Measurements from ENCODE around the gene MAP2K5.

The MAP2K5 gene

GRCh38 chr15:67843571-67844387 is 301.3 kb downstream of the MAP2K5 start:
- TF ChIP-seq, protein P1, sequence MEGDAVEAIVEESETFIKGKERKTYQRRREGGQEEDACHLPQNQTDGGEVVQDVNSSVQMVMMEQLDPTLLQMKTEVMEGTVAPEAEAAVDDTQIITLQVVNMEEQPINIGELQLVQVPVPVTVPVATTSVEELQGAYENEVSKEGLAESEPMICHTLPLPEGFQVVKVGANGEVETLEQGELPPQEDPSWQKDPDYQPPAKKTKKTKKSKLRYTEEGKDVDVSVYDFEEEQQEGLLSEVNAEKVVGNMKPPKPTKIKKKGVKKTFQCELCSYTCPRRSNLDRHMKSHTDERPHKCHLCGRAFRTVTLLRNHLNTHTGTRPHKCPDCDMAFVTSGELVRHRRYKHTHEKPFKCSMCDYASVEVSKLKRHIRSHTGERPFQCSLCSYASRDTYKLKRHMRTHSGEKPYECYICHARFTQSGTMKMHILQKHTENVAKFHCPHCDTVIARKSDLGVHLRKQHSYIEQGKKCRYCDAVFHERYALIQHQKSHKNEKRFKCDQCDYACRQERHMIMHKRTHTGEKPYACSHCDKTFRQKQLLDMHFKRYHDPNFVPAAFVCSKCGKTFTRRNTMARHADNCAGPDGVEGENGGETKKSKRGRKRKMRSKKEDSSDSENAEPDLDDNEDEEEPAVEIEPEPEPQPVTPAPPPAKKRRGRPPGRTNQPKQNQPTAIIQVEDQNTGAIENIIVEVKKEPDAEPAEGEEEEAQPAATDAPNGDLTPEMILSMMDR (IDR thresholded peaks at IDR 0.05; ENCODE audit: unreplicated experiment in 3 of 3) = no peak
- peaks cover 53% of the 10 kb centered on the region for H3K4me1 Mint-ChIP-seq

GRCh38 chr15:67845974-67846373 is 303.5 kb downstream of the MAP2K5 start:
- Mint-ChIP-seq H3K4me1 (peaks cover 45% of the 10 kb centered on the region), H3K27ac (peak overlapping the region; percentile 31 to 63 (median 38)), H3K27me3 (ENCODE audit: low read depth) (no peaks in the 10 kb centered on the region), H3K9me3 (peaks cover 2% of the 10 kb centered on the region), H3K4me3 (no peak overlapping the region), H3K36me3 (ENCODE audit: low read depth) (no peaks in the 10 kb centered on the region)
- TF ChIP-seq, protein P1 (IDR thresholded peaks at IDR 0.05; ENCODE audit: unreplicated experiment in 3 of 3) = no peak

More at GRCh38 chr15:67843571-67844387, 301.3 kb downstream of the MAP2K5 start:
- Mint-ChIP-seq H3K27me3 (ENCODE audit: low read depth) (peaks cover 9% of the 10 kb centered on the region), H3K4me3 (peak overlapping the region; percentile 12 to 44 (median 41)), H3K36me3 (ENCODE audit: low read depth) (no peaks in the 10 kb centered on the region), H3K27ac (peak overlapping the region; percentile 90 to 97 (median 94)), H3K9me3 (peaks cover 2% of the 10 kb centered on the region)

DNA sequence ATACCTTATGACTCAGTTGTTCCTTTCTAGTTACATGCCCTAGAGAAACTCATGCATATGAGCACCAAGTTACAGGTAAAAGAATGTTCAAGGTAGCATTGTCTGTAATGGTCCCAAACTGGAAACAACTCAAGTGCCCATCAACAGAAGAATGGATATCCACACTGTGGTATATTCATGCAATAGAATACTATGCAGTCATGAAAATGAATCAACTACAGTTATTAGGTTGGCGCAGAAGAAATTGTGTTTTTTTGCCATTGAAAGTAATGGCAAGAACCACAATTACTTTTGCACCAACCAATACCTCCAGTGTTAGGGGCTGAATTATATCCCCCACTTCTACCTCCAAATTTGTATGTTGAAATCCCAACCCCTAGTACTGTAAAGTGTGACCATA is 307.0 kb downstream of the MAP2K5 start:
- TF ChIP-seq, protein P1 (IDR thresholded peaks at IDR 0.05; ENCODE audit: unreplicated experiment in 3 of 3) = no peak
- peaks cover 17% of the 10 kb centered on the region for H3K4me1 Mint-ChIP-seq
- no peak overlapping the region for H3K4me3 Mint-ChIP-seq
- no peaks in the 10 kb centered on the region for H3K27me3 Mint-ChIP-seq (ENCODE audit: low read depth)
- H3K27ac Mint-ChIP-seq = no peak overlapping the region
- peaks cover 2% of the 10 kb centered on the region for H3K9me3 Mint-ChIP-seq
- no peaks in the 10 kb centered on the region for H3K36me3 Mint-ChIP-seq (ENCODE audit: low read depth)

GRCh38 chr15:67850336-67850735 is 307.8 kb downstream of the MAP2K5 start:
- H3K9me3 Mint-ChIP-seq = peaks cover 2% of the 10 kb centered on the region
- H3K4me1 Mint-ChIP-seq = peaks cover 10% of the 10 kb centered on the region
- TF ChIP-seq, protein P1 (IDR thresholded peaks at IDR 0.05; ENCODE audit: unreplicated experiment in 3 of 3) = no peak
- peak overlapping the region in 1 of 3 experiments; percentile 14 for H3K27ac Mint-ChIP-seq
- H3K27me3 Mint-ChIP-seq (ENCODE audit: low read depth) = no peaks in the 10 kb centered on the region
- H3K4me3 Mint-ChIP-seq = no peak overlapping the region
- no peaks in the 10 kb centered on the region for H3K36me3 Mint-ChIP-seq (ENCODE audit: low read depth)

GRCh38 chr15:67850994-67851571 is 308.6 kb downstream of the MAP2K5 start:
- H3K9me3 Mint-ChIP-seq = peaks cover 2% of the 10 kb centered on the region
- H3K27me3 Mint-ChIP-seq (ENCODE audit: low read depth) = no peaks in the 10 kb centered on the region
- H3K27ac Mint-ChIP-seq = no peak overlapping the region
- no peak overlapping the region for H3K4me3 Mint-ChIP-seq
- peaks cover 14% of the 10 kb centered on the region for H3K4me1 Mint-ChIP-seq
- H3K36me3 Mint-ChIP-seq (ENCODE audit: low read depth) = no peaks in the 10 kb centered on the region
- TF ChIP-seq, protein P1 (IDR thresholded peaks at IDR 0.05; ENCODE audit: unreplicated experiment in 3 of 3) = no peak
